ENCODE measurements around the gene EPHA3.

- TF ChIP-seq, protein P1, sequence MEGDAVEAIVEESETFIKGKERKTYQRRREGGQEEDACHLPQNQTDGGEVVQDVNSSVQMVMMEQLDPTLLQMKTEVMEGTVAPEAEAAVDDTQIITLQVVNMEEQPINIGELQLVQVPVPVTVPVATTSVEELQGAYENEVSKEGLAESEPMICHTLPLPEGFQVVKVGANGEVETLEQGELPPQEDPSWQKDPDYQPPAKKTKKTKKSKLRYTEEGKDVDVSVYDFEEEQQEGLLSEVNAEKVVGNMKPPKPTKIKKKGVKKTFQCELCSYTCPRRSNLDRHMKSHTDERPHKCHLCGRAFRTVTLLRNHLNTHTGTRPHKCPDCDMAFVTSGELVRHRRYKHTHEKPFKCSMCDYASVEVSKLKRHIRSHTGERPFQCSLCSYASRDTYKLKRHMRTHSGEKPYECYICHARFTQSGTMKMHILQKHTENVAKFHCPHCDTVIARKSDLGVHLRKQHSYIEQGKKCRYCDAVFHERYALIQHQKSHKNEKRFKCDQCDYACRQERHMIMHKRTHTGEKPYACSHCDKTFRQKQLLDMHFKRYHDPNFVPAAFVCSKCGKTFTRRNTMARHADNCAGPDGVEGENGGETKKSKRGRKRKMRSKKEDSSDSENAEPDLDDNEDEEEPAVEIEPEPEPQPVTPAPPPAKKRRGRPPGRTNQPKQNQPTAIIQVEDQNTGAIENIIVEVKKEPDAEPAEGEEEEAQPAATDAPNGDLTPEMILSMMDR (IDR thresholded peaks at IDR 0.05; ENCODE audit: low read length), result no peak
- TF ChIP-seq EZH2 (IDR thresholded peaks at IDR 0.05; ENCODE audit: borderline replicate concordance, low read length), result no peak
These were observed 327.4 kb downstream of the EPHA3 start for GRCh38 chr3:89434621-89435380.

Data from OCI-LY1 (cell line).